ENCODE measurements around the gene SULT4A1.

SULT4A1 gene

GRCh38 chr22:43849731-43850130 is 12.6 kb downstream of the SULT4A1 start:
- H3K27me3 ChIP-seq (ENCODE audit: low read depth, low read length): peaks cover 5% of the 10 kb centered on the region
- H3K9me3 ChIP-seq (ENCODE audit: control insufficient read depth in 1 of 2, low read length in 2 of 2): no peaks in the 10 kb centered on the region
- H3K4me1 ChIP-seq (ENCODE audit: control insufficient read depth in 1 of 2, insufficient read depth in 2 of 2, low read length in 2 of 2): no peaks in the 10 kb centered on the region
- no peak overlapping the region for H3K4me3 ChIP-seq (ENCODE audit: low read depth in 1 of 2, low read length in 2 of 2)
- H3K36me3 ChIP-seq (ENCODE audit: control insufficient read depth in 1 of 2, insufficient read depth in 2 of 2, low read length in 2 of 2): no peaks in the 10 kb centered on the region
- no peak overlapping the region for H3K27ac ChIP-seq (ENCODE audit: low read length)

DNA sequence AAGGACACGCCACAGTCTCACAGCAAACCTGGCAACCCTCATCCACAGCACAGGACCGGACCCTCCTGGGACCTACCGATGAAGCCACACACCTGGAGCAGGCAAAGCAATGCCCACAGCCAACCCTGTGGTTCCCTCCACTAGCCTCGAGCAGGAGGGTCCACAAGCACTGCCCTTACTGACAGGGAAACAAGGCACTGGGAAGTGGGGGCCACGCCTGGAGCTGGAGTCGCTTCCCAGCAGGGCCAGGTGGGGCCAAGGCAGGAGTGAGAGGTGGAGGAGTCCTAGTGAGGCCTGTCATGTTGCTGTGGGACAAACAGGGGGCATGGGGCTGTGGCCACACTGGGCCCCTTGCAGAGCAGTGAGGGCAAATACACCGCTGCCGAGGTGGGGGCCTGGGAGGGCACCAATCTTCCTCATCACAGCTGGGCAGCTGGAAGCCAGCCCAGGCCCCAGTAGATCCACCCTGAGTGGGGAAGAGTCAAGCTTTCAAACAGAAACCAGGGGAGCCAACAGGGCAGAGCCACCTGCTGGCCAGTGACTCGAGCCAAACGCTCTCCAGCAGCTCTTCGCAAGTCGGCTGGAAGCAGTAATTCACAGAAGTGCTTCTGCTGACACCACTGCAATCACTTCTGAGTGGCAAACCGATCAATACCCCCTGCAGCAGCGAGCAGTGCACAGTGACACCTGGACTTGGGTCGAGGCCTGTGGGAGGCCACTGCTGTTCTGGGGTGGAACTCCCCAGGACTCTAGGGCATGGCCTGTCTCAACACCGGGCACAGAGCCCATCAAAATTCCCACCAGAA is 13.7 kb downstream of the SULT4A1 start:
- Histone ChIP-seq H3K36me3 (ENCODE audit: control insufficient read depth in 1 of 2, insufficient read depth in 2 of 2, low read length in 2 of 2) (no peaks in the 10 kb centered on the region), H3K9me3 (ENCODE audit: control insufficient read depth in 1 of 2, low read length in 2 of 2) (no peaks in the 10 kb centered on the region), H3K4me1 (ENCODE audit: control insufficient read depth in 1 of 2, insufficient read depth in 2 of 2, low read length in 2 of 2) (no peaks in the 10 kb centered on the region), H3K27ac (ENCODE audit: low read length) (no peak overlapping the region), H3K4me3 (ENCODE audit: low read depth in 1 of 2, low read length in 2 of 2) (no peak overlapping the region), H3K27me3 (ENCODE audit: low read depth, low read length) (peaks cover 5% of the 10 kb centered on the region)

- Histone ChIP-seq H3K4me3 (ENCODE audit: low read depth in 1 of 2, low read length in 2 of 2) (no peak overlapping the region), H3K27ac (ENCODE audit: low read length) (no peak overlapping the region), H3K27me3 (ENCODE audit: low read depth, low read length) (peaks cover 2% of the 10 kb centered on the region), H3K4me1 (ENCODE audit: control insufficient read depth in 1 of 2, insufficient read depth in 2 of 2, low read length in 2 of 2) (no peaks in the 10 kb centered on the region), H3K9me3 (ENCODE audit: control insufficient read depth in 1 of 2, low read length in 2 of 2) (no peaks in the 10 kb centered on the region), H3K36me3 (ENCODE audit: control insufficient read depth in 1 of 2, insufficient read depth in 2 of 2, low read length in 2 of 2) (no peaks in the 10 kb centered on the region)
Observed at GRCh38 chr22:43847376-43848289, 14.7 kb downstream of the SULT4A1 start.

GRCh38 chr22:43846966-43847365 is 15.3 kb downstream of the SULT4A1 start:
- no peaks in the 10 kb centered on the region for H3K4me1 ChIP-seq (ENCODE audit: control insufficient read depth in 1 of 2, insufficient read depth in 2 of 2, low read length in 2 of 2)
- H3K27me3 ChIP-seq (ENCODE audit: low read depth, low read length): no peaks in the 10 kb centered on the region
- no peaks in the 10 kb centered on the region for H3K36me3 ChIP-seq (ENCODE audit: control insufficient read depth in 1 of 2, insufficient read depth in 2 of 2, low read length in 2 of 2)
- no peak overlapping the region for H3K27ac ChIP-seq (ENCODE audit: low read length)
- no peak overlapping the region for H3K4me3 ChIP-seq (ENCODE audit: low read depth in 1 of 2, low read length in 2 of 2)
- no peaks in the 10 kb centered on the region for H3K9me3 ChIP-seq (ENCODE audit: control insufficient read depth in 1 of 2, low read length in 2 of 2)

- Histone ChIP-seq H3K36me3 (ENCODE audit: control insufficient read depth in 1 of 2, insufficient read depth in 2 of 2, low read length in 2 of 2) (no peaks in the 10 kb centered on the region), H3K27ac (ENCODE audit: low read length) (no peak overlapping the region), H3K4me1 (ENCODE audit: control insufficient read depth in 1 of 2, insufficient read depth in 2 of 2, low read length in 2 of 2) (no peaks in the 10 kb centered on the region), H3K27me3 (ENCODE audit: low read depth, low read length) (no peaks in the 10 kb centered on the region), H3K9me3 (ENCODE audit: control insufficient read depth in 1 of 2, low read length in 2 of 2) (no peaks in the 10 kb centered on the region), H3K4me3 (ENCODE audit: low read depth in 1 of 2, low read length in 2 of 2) (no peak overlapping the region)
Observed at GRCh38 chr22:43845981-43846380, 16.3 kb downstream of the SULT4A1 start.

DNA sequence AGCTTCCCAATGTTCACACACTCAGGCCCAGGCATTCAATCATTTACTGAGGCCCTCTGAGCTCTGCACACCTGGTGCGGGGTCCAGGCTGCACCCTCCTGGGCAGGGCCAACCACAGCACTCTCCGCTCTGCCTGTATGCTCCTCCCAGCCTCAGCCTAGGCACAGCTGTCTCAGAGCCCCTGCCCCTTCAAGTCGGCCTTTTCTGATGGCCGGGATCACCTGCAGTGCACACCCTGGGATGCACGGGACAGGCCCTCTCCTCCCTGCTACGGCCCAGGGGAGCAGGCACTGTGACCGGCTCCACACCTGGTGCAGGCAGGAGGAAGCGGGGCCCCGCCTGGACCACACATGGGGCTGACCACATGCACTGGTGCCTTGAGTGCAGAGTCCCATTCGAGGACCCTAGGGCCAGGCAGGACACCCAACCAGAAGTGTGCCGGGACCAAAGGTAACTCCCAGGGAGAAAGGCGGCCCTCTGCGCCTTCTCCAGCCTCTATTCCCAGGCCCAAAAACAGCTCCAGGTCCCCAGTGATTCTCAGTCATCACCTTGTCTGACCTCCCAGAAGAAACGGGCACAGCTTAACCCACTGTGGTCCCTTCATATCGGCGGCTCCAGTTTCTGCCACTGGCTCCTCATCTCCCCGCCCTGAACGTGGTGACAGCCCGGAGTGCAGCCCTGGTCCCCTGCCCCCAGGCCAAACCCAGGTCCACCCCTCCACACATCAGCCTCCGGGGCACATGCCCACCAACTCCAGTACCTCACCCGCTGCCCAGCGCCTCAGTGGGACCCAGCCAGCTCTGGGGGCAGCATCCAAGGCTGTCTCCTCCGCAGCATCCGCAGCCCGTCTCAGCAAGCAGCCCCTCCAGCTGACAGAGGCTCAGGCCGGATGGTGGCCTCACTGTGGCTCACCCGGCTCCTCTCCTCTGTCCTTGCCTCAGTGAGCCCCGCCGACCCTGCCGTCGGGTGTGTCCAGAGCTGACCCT is 17.5 kb downstream of the SULT4A1 start:
- no peaks in the 10 kb centered on the region for H3K9me3 ChIP-seq (ENCODE audit: control insufficient read depth in 1 of 2, low read length in 2 of 2)
- no peak overlapping the region for H3K4me3 ChIP-seq (ENCODE audit: low read depth in 1 of 2, low read length in 2 of 2)
- H3K36me3 ChIP-seq (ENCODE audit: control insufficient read depth in 1 of 2, insufficient read depth in 2 of 2, low read length in 2 of 2): no peaks in the 10 kb centered on the region
- no peaks in the 10 kb centered on the region for H3K27me3 ChIP-seq (ENCODE audit: low read depth, low read length)
- no peaks in the 10 kb centered on the region for H3K4me1 ChIP-seq (ENCODE audit: control insufficient read depth in 1 of 2, insufficient read depth in 2 of 2, low read length in 2 of 2)
- H3K27ac ChIP-seq (ENCODE audit: low read length): no peak overlapping the region

DNA sequence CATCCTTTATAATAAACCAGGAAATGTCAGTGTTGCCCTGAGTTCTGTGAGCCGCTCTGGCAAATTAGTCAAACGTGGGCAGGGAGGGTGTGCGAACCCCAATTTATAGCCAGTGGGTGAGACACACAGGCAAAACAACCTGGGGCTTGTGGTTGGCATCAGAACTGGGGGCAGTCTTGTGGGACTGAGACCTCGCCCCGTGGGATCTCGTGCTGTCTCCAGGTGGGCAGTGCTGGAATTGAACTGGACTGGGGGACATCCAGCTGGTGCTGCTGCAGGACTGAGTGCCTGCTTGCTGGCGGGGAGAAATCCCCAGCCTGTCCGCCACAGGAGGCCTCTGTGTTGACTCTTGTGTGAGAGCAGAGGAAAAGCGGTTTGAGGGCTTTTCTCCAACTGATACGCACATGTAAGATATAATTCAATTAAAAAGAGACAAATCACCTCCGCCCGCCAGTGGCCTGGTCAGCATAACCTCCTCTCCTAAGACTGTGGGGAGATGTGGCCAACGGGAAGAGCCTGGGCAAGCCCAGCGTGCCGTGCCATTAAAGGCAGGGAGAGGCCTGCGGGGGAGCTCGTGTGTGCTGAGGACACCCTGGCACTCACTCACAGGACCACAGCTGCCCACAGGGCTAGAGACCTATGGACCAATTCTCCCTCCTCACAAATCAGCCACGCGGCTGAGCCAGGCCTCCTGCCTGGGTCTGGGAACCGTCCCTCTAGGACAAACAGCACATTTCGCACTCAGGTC is 18.4 kb downstream of the SULT4A1 start:
- H3K27me3 ChIP-seq (ENCODE audit: low read depth, low read length): no peaks in the 10 kb centered on the region
- no peaks in the 10 kb centered on the region for H3K4me1 ChIP-seq (ENCODE audit: control insufficient read depth in 1 of 2, insufficient read depth in 2 of 2, low read length in 2 of 2)
- no peaks in the 10 kb centered on the region for H3K9me3 ChIP-seq (ENCODE audit: control insufficient read depth in 1 of 2, low read length in 2 of 2)
- no peak overlapping the region for H3K4me3 ChIP-seq (ENCODE audit: low read depth in 1 of 2, low read length in 2 of 2)
- no peaks in the 10 kb centered on the region for H3K36me3 ChIP-seq (ENCODE audit: control insufficient read depth in 1 of 2, insufficient read depth in 2 of 2, low read length in 2 of 2)
- H3K27ac ChIP-seq (ENCODE audit: low read length): no peak overlapping the region

DNA sequence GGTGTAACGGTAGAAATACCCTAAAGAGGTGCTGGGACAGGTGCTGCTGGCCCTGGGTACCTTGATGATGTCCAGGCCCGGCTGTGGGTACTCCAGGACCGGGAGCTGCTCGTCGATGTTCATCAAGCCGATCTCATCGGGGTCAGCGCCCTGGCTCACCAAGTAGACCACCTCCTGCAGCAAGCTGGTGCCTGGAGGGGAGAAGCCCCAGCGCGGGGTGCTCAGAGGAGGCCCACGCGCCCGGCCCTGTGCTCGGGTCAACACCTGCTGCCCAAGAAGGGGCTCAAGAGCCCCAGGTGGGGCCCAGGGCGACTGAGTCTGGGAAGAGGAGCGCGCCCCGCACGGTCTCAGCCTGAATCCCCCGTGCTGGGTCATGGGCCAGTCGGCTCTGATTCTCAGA is 20.6 kb downstream of the SULT4A1 start:
- Histone ChIP-seq H3K36me3 (ENCODE audit: control insufficient read depth in 1 of 2, insufficient read depth in 2 of 2, low read length in 2 of 2) (no peaks in the 10 kb centered on the region), H3K4me1 (ENCODE audit: control insufficient read depth in 1 of 2, insufficient read depth in 2 of 2, low read length in 2 of 2) (no peaks in the 10 kb centered on the region), H3K9me3 (ENCODE audit: control insufficient read depth in 1 of 2, low read length in 2 of 2) (no peaks in the 10 kb centered on the region), H3K27ac (ENCODE audit: low read length) (no peak overlapping the region), H3K4me3 (ENCODE audit: low read depth in 1 of 2, low read length in 2 of 2) (no peak overlapping the region), H3K27me3 (ENCODE audit: low read depth, low read length) (no peaks in the 10 kb centered on the region)

DNA sequence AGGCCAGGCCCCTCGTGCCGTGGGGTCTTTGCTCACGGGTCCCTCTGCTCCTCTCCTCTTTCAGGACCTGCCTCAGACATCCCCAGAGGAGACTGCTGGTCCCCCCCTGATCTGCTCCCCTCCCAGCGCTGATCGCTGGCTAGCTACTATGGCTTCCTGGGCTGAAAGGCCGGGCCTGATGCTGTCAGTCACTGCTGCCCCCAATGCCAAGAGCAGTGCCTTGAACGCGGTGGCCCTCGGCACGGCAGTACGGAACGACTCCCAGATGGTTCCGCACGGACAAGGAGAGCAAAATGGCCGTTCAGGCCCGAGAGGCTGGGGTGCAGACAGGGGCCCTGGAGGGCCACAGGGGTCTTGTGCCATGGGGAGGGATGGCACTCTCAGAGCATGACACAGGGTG is 21.5 kb downstream of the SULT4A1 start:
- H3K36me3 ChIP-seq (ENCODE audit: control insufficient read depth in 1 of 2, insufficient read depth in 2 of 2, low read length in 2 of 2): no peaks in the 10 kb centered on the region

DNA sequence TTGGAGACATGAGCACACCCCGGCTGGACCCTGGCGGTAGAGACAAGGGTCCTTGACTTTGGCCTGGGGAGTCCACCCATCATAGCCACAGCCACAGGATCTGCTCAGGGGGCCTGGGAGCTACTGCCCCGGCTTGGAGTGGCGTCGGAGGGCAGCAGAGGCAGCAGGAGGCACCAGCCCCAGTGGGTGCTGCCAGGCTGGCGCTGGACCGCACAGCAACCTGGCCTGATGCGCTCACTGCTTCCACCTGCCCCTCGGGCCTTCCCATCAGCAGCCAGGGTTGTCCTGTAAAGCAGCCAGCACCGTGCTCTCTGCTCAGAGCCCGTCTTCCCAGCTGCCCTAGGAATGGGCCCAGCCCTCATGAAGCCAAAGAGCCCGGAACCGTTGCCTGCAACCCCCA is 21.9 kb downstream of the SULT4A1 start:
- H3K4me3 ChIP-seq (ENCODE audit: low read depth in 1 of 2, low read length in 2 of 2): no peak overlapping the region
- no peaks in the 10 kb centered on the region for H3K4me1 ChIP-seq (ENCODE audit: control insufficient read depth in 1 of 2, insufficient read depth in 2 of 2, low read length in 2 of 2)
- no peaks in the 10 kb centered on the region for H3K36me3 ChIP-seq (ENCODE audit: control insufficient read depth in 1 of 2, insufficient read depth in 2 of 2, low read length in 2 of 2)
- H3K9me3 ChIP-seq (ENCODE audit: control insufficient read depth in 1 of 2, low read length in 2 of 2): no peaks in the 10 kb centered on the region
- no peaks in the 10 kb centered on the region for H3K27me3 ChIP-seq (ENCODE audit: low read depth, low read length)
- no peak overlapping the region for H3K27ac ChIP-seq (ENCODE audit: low read length)

More for the DNA sequence above, 21.5 kb downstream of the SULT4A1 start:
- Histone ChIP-seq H3K4me1 (ENCODE audit: control insufficient read depth in 1 of 2, insufficient read depth in 2 of 2, low read length in 2 of 2) (no peaks in the 10 kb centered on the region), H3K9me3 (ENCODE audit: control insufficient read depth in 1 of 2, low read length in 2 of 2) (no peaks in the 10 kb centered on the region), H3K27ac (ENCODE audit: low read length) (no peak overlapping the region), H3K27me3 (ENCODE audit: low read depth, low read length) (no peaks in the 10 kb centered on the region), H3K4me3 (ENCODE audit: low read depth in 1 of 2, low read length in 2 of 2) (no peak overlapping the region)
